G401.6 (cell line): Measurements from ENCODE around the gene SPIRE2.
"Not testable (repeated sequence)": the region's sequence is repeated elsewhere in the genome, so short reads cannot be mapped to it uniquely, and the experiment has no call there.

Source experiments
- FAIRE-seq: peaks from 2 replicates; lab custom pipeline; 2012; peaks lifted over from hg19 to GRCh38; lab: Jason Lieb, UNC

Gene SPIRE2

DNA sequence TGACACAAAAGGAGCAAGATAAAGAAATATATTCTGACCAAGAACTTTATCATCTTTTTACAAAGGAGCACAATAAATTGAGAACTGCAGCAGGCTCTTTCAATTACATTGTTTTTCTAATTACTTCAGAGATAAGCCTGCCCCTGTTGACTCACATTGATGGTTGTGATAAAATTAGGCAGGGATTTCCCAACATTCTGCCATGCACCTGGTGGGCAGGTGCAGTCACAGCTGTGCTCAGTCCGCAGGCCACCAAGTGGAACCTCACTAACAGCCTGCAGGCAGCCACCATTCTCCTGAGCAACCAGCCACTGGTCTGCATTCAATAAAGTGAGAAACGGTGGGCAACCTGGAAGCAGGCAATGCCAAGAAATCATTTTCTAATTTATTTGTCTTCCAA is 17.0 kb upstream of the SPIRE2 start:
- no peak for FAIRE-seq

- FAIRE-seq: no peak
These were observed 12.5 kb upstream of the SPIRE2 start for GRCh38 chr16:89815639-89816348.

GRCh38 chr16:89818851-89819403 is 9.3 kb upstream of the SPIRE2 start:
- FAIRE-seq: not testable (repeated sequence)

- not testable (repeated sequence) for FAIRE-seq
These were observed 8.8 kb upstream of the SPIRE2 start for GRCh38 chr16:89819448-89819847.

DNA sequence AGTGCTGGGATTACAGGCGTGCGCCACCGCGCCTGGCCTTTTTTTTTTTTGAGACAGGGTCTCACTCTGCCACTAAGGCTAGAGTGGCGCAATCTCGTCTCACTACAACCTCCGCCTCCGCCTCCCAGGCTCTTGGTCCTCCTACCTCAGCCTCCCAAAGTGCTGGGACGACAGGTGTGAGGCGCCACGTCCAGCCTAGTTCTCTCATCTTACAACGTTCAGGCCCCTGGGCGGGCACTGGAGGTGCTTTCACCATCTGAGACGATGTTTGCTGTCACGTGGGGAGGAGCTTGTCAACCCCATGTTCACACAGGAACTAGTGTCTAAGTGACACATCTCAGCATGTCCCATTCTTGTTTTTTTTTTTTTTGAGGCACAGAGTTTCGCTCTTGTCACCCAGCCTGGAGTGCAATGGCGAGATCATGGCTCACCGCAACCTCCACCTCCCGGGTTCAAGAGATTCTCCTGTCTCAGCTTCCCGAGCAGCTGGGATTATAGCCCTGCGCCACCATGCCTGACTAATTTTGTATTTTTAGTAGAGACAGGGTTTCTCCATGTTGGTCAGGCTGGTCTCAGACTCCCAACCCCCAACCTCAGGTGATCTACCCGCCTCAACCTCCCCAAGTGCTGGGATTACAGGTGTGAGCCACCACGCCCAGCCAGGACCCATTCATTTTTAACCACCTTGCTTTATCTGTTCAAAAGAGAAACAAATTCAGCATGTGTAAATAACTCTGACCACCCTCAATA is 6.7 kb upstream of the SPIRE2 start:
- no peak for FAIRE-seq

DNA sequence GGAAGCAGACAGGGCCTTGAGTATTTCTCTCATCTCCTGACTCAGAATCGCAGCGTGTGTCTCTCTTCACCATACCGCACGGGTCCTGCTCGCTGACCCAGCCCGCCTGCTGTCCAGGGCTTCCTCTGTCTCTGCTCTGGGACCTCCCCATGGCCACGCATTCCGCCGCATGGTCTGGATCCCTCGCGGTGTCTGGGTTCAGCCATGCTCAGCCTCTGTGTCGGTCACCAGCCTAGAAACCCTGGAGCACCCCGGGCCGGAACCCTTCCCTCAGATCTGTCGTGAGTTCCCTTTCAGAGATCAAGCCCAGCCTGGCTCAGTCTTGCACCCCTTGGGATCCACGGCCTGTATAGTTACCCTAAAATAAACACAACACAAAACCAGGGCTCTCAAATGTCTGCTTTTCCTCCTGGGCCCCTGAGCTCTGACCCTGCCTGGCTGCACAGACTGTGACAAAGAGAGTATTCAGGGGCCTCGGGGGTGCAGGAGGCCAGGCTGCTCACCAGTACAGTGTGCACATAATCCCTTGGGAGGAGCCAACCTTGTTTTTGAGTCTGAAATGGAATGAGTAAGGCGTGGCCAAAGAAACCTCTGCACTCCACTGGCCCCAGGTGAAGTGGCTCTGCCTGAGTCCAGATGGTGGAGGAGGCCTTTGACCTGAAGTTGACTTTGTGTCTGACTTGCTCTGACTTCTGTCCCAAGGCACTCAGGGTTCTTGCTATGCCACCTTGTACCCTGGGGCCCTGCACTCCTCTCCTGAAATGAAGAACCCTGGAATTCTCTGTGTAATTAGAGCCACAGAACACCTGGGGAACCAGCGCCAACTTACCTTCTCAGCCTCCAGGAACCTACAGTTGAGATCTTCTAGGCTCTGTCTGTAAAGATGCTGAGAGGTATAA is 5.8 kb upstream of the SPIRE2 start:
- FAIRE-seq: no peak

GRCh38 chr16:89823087-89823823 is 5.0 kb upstream of the SPIRE2 start:
- FAIRE-seq: no peak

GRCh38 chr16:89823824-89824148 is 4.5 kb upstream of the SPIRE2 start:
- FAIRE-seq: not testable (repeated sequence)

- FAIRE-seq: no peak
These were observed 1.5 kb upstream of the SPIRE2 start for GRCh38 chr16:89826531-89827382.

DNA sequence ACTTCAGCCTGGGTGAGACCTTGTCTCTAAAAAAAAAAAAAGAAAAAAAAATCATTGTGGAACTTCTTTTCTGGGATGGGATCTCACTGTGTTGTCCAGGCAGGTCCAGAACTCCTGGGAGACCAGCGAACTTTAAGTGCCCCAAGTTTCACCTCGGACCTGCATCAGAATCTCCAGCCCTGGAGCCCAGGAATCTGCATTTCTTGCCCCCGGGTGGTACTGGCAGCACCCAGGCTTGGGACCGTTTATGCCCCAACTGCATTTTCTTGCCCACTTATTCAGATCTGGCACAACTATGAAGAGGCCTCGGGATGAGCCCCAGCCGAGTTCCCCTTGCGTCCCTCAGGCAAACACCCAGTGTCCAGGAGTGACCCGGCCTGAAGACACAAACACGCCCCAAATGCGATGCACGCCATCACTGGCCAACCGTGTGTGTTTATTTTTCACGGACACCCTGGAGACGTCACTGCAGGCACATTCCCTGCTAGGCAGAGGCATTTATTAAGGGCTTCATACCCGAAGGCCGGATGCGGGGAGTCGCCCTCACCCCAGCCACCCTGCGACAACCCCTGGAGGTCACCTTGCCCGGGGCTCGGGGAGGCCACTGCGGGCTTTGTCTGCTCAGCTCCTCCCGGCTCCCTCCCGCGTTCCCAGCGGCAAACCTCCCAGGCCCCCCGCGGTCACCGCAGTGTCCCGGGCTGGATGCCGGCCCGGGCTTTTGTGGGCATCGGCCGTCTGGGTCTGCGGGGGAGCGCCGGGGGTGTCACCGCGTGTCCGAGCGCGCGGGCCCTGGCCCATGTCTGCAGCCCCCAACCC is 684 bp upstream of the SPIRE2 start:
- FAIRE-seq: no peak

DNA sequence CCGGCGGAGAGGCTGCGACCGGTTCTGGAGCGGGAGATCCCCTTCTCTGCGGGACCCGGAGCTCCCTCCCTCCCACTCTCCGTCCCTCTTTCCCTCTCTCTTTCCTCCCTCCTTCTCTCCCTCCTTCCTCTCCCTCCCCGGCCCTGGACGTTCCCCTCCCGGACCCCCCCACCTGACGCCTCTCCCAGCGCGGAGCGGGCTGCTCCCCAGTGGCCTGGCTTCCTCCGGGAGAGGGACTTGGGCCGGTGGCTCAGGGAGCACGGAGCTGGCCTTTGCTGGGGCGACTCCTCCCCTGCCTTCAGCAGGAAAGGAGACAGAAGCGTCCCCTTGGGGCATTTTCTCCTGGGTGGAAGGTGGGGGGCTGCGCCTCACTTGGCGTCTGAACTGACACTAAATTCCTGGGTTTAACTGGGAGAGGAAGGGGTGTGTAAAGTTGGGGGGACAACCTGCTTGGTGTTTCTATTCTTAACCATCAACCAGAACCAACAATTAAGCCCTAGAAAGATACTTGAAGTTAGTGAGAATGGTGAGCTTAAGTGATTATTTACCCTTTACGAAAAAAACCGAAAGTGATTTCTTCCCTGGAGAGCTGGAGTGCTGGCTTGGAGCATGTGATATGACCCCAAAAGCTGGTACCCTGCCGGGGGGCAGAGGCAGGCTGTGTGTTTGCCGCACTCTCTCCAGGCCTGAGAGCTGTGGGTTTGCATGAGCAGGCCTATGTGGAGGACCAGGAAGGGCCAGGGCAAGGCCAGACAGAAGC is 775 bp downstream of the SPIRE2 start:
- FAIRE-seq: no peak

- FAIRE-seq: no peak
These were observed 1.6 kb downstream of the SPIRE2 start for GRCh38 chr16:89829630-89830437.

DNA sequence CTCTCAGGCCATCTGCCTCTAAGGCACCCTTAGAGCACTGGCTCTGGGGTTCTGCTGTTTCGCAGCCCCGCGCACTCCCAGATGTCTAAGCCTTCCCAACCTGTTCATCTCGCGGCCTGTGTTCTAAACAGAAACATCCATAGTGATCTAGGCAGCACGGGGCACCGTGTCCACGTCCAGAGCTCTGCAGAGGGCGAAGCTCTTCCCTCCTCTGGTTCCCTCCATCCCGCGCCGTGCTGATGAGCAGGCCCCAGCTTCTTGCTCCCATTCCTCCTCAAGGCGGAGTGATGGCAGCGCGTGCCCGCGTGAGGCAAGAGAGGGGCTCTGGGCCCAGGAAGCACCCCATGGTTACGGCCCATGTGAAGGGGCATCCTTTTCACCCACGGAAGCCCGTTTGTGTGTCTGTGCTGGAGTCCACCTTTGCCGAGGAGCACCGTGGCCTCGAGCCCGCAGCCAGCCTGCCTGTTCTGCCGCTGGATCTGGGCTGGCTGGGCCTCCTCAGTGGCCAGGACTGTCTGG is 3.6 kb downstream of the SPIRE2 start:
- FAIRE-seq: no peak

DNA sequence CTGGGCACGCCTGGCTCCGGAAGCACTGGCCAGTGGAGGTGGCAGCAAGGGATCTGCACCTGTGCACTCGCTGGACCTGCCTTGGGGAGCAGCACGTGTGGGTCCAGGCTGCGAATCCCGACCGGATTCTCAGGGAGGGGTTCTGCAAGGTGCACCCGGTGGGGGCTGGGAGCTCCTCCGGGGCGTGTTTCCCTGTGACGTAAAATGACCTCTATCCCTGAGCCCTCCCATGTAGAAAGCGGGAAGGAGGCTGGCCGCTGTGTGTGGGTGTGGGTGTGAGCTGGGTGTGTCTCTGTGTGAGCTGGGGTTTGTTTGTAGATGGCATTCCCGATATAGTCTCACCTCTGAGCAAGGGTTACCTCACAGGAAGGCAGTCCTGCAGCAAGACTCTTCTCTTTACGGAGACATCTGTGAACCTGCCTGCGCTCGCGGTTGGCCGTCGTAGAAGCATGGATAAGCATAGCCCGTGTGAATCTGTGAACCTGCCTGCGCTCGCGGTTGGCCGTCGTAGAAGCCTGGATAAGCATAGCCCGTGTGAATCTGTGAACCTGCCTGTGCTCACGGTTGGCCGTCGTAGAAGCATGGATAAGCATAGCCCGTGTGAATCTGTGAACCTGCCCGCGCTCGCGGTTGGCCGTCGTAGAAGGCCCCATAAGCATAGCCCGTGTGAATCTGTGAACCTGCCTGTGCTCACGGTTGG is 5.5 kb downstream of the SPIRE2 start:
- not testable (repeated sequence) for FAIRE-seq

DNA sequence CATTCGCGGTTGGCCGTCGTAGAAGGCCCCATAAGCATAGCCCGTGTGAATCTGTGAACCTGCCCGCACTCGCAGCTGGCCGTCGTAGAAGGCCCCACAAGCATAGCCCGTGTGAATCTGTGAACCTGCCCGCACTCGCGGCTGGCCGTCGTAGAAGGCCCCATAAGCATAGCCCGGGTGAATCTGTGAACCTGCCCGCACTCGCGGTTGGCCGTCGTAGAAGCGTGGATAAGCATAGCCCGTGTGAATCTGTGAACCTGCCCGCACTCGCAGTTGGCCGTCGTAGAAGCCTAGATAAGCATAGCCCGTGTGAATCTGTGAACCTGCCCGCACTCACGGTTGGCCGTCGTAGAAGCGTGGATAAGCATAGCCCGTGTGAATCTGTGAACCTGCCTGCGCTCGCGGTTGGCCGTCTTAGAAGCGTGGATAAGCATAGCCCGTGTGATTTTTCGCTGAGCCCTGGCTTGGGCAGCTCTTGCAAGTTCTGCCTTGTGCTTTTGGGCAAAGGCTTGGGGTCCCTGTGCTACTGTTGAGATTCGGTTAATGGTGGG is 6.6 kb downstream of the SPIRE2 start:
- not testable (repeated sequence) for FAIRE-seq

DNA sequence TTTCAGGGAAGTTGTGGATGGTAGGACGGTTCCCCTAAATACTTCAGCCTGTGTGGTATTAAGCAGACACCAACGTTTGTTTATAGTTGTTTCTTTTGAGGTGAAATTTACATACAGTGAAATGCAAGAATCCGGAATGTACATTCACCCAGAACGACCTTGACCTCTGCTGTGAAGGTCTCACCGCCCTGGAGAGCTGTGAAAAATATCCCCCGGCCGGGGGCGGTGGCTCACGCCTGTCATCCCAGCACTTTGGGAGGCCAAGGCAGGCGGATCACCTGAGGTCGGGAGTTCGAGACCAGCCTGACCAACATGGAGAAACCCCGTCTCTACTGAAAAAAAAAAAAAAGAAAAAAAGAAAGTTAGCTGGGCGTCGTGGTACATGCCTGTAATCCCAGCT is 8.2 kb downstream of the SPIRE2 start:
- FAIRE-seq: not testable (repeated sequence)

- no peak for FAIRE-seq
These were observed 8.8 kb downstream of the SPIRE2 start for GRCh38 chr16:89837014-89837546.
